Urothelium cell line (cell line): Measurements from ENCODE around the gene TAL1.

Source experiments
- DNase-seq: peaks from one replicate; pipeline ENCODE4 v3.0.0; 2011; ENCODE audit warnings: low spot score, mixed read lengths
- FAIRE-seq: peaks from 2 replicates; lab custom pipeline; 2011; peaks lifted over from hg19 to GRCh38; lab: Jason Lieb, UNC

TAL1 gene

GRCh38 chr1:47178654-47179016, 53.4 kb downstream of the TAL1 start:
- FAIRE-seq, result no peak
- DNase-seq, result no peak

- no peak for DNase-seq
- no peak for FAIRE-seq
Observed at GRCh38 chr1:47178020-47178419, 54.0 kb downstream of the TAL1 start.

- no peak for FAIRE-seq
- peak; percentile 79 for DNase-seq
Observed at GRCh38 chr1:47175227-47175934, 56.6 kb downstream of the TAL1 start.

- FAIRE-seq (no peak), DNase-seq (no peak)
Observed at GRCh38 chr1:47174656-47175020, 57.4 kb downstream of the TAL1 start.

GRCh38 chr1:47172782-47173181, 59.2 kb downstream of the TAL1 start:
- FAIRE-seq, result no peak
- DNase-seq, result no peak
